GM06990 (cell line): Measurements from ENCODE around the gene SERPINC1.
"Not testable (repeated sequence)": the region's sequence is repeated elsewhere in the genome, so short reads cannot be mapped to it uniquely, and the experiment has no call there.

Experiments
- DNase-seq: peaks from one replicate; pipeline ENCODE4 v3.0.0-alpha.2; 2011; ENCODE audit not compliant: insufficient read length; ENCODE audit errors: extremely low read depth
- H3K27me3 ChIP-seq: replicated peaks from 2 replicates; pipeline ENCODE4 v1.6.0; 2011; ENCODE audit warnings: low read length; ENCODE audit not compliant: control insufficient read depth, insufficient read depth
- H3K36me3 ChIP-seq: 2 replicates; pipeline ENCODE4 v1.5.1; 2011; ENCODE audit warnings: low read length; ENCODE audit not compliant: control insufficient read depth, insufficient read depth
- H3K4me3 ChIP-seq: replicated peaks from 2 replicates; pipeline ENCODE4 v1.5.1; 2011; ENCODE audit warnings: low read depth, mild to moderate bottlenecking, control low read depth, low read length
- CTCF ChIP-seq: IDR thresholded peaks from 2 replicates; pipeline ENCODE4 v1.5.1; 2011; ENCODE audit warnings: low read length, control low read depth, mild to moderate bottlenecking, inconsistent platforms; ENCODE audit not compliant: insufficient read depth, poor library complexity, severe bottlenecking

The SERPINC1 gene

GRCh38 chr1:173917149-173917548, at the start of gene SERPINC1:
SERPINC1 (minus strand) TSS chr1:173917327; CDS start chr1:173917259, 68 bp downstream.
- no peaks in the 10 kb centered on the region for H3K27me3 ChIP-seq
- H3K36me3 ChIP-seq: no peaks in the 10 kb centered on the region
- DNase-seq: no peak
- no peak within 1 kb of the TSS for H3K4me3 ChIP-seq
- no peak for TF ChIP-seq CTCF

GRCh38 chr1:173965896-173966295, 48.8 kb upstream of the SERPINC1 start:
- not testable (repeated sequence) for H3K4me3 ChIP-seq, H3K27me3 ChIP-seq, H3K36me3 ChIP-seq, DNase-seq

- no peak for DNase-seq
- TF ChIP-seq CTCF: no peak
- no peaks in the 10 kb centered on the region for H3K27me3 ChIP-seq
- H3K36me3 ChIP-seq: peaks cover 8% of the 10 kb centered on the region
- H3K4me3 ChIP-seq: no peak overlapping the region
These were observed 46.4 kb upstream of the SERPINC1 start for GRCh38 chr1:173963477-173963876.

- no peak for TF ChIP-seq CTCF
- DNase-seq: no peak
- no peak overlapping the region for H3K4me3 ChIP-seq
- H3K27me3 ChIP-seq: no peaks in the 10 kb centered on the region
- H3K36me3 ChIP-seq: peaks cover 6% of the 10 kb centered on the region
These were observed 43.5 kb upstream of the SERPINC1 start for GRCh38 chr1:173960625-173961024.

GRCh38 chr1:173954179-173954578, 37.1 kb upstream of the SERPINC1 start:
- no peak for DNase-seq

GRCh38 chr1:173948594-173948993, 31.5 kb upstream of the SERPINC1 start:
- no peak for DNase-seq
- TF ChIP-seq CTCF: no peak
- peaks cover 5% of the 10 kb centered on the region for H3K36me3 ChIP-seq
- no peak overlapping the region for H3K4me3 ChIP-seq
- no peaks in the 10 kb centered on the region for H3K27me3 ChIP-seq

More at GRCh38 chr1:173954179-173954578, 37.1 kb upstream of the SERPINC1 start:
- H3K4me3 ChIP-seq: no peak overlapping the region
- TF ChIP-seq CTCF: no peak
- H3K36me3 ChIP-seq: peaks cover 4% of the 10 kb centered on the region
- no peaks in the 10 kb centered on the region for H3K27me3 ChIP-seq
